GM19455 (cell line): ENCODE results near the gene C1orf105.
A peak's percentile ranks its signal among the peaks of the same experiment; 100 is the strongest.
"Not testable (repeated sequence)": the region's sequence is repeated elsewhere in the genome, so short reads cannot be mapped to it uniquely, and the experiment has no call there.

Experiments used
- ATAC-seq: cut with Tn5 transposase; IDR thresholded peaks from one replicate; pipeline ENCODE4 v1.9.1; 2021; ENCODE audit not compliant: unreplicated experiment

Gene C1orf105

GRCh38 chr1:172423336-172423735 lies 2.9 kb downstream of the C1orf105 start:
- ATAC-seq: no peak

- no peak for ATAC-seq
Measured at GRCh38 chr1:172425339-172425738, 4.9 kb downstream of the C1orf105 start.

GRCh38 chr1:172427191-172427590 lies 6.7 kb downstream of the C1orf105 start:
- no peak for ATAC-seq

DNA sequence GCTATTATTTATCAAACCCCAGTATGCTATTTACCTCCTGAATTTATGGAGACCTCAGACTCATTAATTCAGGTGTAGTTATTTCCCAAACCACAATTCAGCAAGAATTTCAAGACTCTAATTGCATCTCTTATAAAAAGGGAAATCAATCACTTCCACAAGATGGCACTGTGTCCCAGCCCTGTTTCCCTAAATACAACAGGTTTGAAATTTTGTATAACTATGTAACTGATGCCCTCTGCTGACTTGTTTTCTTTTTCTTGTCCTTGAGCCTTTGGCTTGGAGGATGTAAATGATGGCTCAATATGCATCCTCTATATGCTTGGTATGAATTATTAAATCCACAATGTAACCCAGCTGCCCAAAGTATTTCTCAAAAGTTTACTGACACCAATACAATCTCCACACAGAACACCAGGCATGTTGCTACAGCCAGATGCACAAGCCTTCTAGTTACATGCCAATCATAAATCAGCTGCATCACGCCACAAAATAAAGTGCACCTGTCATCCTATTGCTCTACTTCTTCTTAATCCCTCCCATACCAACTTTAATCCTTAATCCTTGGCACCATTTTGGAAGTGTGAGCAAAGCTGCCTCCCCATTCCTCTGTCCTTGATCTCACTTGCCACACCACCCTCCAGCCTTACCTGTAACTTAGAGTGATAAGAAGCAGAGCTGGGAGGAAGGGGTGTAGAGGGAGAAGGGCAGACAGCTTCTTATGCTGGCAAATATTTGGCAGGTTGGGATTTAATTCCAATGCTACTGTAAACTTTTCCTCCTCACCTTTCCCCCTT lies 9.0 kb downstream of the C1orf105 start:
- ATAC-seq: no peak

DNA sequence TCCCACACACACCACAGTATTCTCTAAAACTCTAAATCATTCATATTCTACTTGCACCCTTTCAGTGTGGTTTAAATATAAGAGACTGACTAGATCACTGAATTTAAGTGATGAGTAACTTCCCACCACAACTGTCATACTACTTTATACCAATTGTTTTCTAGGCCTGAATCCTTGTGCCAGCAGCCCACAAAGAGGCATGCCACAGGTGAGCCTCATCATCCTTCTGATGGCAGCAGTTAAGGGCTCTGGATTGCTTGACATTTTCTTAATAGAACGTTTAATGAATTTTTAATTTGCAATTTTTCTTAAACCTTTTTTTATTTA lies 9.6 kb downstream of the C1orf105 start:
- ATAC-seq: no peak

GRCh38 chr1:172431204-172431603 lies 10.7 kb downstream of the C1orf105 start:
- no peak for ATAC-seq

GRCh38 chr1:172431721-172432192 lies 11.3 kb downstream of the C1orf105 start:
- no peak for ATAC-seq

DNA sequence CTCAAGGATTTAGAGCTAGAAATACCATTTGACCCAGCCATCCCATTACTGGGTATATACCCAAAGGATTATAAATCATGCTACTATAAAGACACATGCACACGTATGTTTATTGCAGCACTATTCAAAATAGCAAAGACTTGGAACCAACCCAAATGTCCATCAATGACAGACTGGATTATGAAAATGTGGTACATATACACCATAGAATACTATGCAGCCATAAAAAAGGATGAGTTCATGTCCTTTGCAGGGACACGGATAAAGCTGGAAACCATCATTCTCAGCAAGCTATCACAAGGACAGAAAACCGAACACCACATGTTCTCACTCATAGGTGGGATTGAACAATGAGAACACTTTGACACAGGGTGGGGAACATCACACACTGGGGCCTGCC lies 16.7 kb downstream of the C1orf105 start:
- ATAC-seq: not testable (repeated sequence)

- no peak for ATAC-seq
Measured at GRCh38 chr1:172442404-172442803, 21.9 kb downstream of the C1orf105 start.

- no peak for ATAC-seq
Measured at GRCh38 chr1:172442843-172443565, 22.5 kb downstream of the C1orf105 start.

DNA sequence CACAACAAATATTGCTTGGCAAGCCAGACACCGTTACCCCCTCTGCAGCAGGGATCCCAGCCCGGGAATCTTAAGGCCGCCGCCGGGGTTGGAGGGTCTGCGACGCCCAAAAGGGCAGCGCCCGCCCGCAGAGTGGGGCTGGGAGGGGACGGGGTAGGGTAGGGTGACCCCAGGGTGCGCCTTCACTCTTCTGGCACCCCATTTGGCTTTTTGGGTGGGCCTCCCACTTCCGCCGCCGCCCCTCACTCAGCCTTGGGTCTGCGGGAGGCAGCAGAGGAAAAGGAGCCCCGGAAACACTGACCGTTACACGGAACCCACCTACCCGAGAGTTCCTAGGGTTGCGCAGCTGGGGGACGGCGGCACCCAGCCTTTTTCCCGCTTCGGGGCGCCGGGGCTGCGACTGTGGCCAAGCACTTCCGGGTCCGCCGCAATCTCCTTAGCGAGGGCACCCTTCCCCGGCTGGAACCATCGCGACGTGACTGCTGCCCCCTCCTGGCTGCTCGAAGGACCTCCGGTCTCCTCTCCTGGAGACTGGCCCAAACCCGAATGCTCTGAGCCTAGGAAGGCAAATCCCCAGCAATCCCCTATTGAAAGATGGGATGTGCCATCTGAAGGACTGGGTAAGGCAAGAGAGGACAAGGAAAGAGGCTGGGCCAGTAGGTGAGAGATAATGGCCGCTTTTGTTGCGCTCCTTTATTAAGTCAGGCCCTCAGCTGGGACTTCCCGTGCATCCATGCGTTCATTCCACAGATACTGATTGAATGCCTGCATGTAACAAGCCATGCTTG lies 23.4 kb downstream of the C1orf105 start, which contains the start of gene PIGC:
TSS of gene PIGC (minus strand) at position 404 of the 788 bp plus-strand sequence. CDS start 1,447 bp downstream, outside the sequence.
- ATAC-seq: peak; percentile 99

DNA sequence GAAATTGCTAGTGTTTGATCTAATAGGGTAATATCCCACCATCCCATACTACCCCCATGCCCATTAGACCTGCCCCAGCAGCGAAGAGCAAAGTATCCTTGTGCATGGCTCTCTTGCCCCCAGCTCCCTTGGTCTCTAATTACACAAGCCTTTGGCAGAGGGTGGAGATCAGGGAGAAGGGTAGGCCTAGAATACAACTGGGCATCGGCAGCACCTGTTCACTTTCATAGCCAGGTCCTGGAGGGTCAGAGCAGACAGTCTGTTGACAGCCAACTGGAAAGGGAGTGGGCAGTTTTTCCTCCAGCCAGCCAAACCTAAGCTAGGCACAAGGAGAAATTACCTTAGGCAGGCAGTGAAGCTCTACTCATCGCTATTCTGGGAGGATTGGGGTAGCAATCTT lies 26.1 kb downstream of the C1orf105 start:
- ATAC-seq: no peak

- ATAC-seq: no peak
Measured at GRCh38 chr1:172447641-172448040, 27.2 kb downstream of the C1orf105 start.

DNA sequence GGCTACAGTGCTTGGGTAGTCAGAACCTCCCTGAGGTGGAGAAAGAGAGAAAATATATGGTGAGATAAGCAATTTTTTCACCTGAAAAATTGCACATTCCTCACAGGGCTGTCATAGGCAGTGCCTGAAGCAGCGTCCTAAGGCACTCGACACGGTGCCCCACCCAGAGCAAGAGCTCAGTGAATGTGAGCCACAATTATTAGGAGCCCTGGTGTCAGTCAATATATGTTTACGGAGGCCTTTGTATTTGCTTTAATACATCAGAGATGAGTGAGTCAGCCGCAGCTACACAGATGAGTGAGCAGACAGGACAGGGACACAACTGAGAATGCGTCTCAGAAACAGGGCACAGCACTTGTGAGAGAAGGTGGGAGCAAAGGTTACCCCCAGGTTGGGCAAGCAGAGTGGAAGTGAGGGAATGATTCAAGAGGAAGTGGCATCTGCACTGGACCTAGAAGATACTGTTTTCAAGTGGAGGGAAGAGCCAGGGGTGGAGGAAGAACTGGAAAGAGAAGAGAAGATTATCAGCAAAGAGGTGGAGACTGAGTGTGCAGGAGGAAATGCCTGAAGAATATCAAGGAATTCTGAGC lies 28.6 kb downstream of the C1orf105 start:
- no peak for ATAC-seq

DNA sequence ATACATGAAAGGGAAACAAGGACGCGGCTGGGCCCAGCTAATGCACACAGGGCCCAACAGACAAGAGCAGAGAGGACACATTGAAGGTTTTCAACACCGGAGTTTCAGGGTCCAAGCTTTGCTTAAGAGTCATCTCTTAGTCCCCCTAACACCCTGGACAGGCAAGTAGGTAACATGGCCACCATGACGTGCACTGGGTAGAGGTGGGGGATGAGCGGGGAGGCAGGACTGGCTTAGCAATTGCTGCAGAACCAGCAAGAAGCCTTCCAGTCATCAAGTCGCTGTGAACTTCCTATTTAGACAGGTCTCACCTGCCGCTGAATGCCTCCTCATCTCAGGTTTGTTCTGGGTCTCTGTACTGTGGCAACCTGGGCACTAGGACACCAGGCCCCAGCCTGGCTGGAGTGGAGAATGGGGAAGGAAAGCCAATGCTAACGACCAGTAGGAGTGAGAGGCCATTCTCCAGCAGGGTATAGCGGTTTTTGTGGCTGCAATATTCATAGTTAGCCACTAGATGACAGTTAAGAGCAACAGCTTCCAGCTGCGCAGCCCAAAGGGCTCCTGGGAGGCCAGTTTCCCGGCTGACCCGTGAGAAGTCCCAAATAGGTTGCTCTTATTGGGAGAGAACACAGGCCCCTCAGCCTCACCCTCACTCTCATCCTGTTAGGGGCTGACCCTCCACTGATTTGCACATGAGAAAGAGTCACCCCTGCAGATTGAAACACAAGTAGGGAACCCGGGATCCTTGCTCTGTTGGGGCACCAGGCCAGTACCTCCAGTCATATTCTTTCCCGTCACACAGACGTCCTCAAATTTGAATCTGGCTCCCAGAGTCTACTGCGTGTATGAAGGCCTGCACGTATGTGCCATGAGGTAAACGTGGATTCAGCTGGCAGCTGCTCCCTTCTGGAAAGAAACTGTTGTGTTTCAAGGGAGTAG lies 29.4 kb downstream of the C1orf105 start:
- peak; percentile 88 for ATAC-seq

GRCh38 chr1:172450524-172450885 lies 30.0 kb downstream of the C1orf105 start:
- ATAC-seq: no peak

DNA sequence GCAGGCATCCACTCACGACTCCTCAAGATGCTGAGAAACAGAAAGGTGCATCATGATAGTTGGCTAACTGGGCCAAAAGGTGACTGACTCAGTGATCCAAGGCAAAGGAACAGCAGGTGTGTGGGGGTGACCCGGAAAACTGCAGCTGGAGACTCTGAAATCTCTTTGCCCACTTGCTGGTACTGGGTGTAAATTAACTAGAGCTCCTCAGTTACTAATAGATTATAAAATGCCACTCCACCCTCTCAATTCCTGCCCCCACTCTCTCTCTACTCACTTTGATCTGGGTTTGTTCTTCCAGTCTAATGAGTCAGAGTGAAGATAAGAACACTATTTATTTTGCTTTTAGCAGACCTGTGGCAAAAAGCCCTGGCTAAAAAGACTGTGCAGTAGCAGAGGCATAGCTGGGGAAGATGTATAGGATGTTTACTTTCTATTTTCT lies 30.5 kb downstream of the C1orf105 start:
- no peak for ATAC-seq

DNA sequence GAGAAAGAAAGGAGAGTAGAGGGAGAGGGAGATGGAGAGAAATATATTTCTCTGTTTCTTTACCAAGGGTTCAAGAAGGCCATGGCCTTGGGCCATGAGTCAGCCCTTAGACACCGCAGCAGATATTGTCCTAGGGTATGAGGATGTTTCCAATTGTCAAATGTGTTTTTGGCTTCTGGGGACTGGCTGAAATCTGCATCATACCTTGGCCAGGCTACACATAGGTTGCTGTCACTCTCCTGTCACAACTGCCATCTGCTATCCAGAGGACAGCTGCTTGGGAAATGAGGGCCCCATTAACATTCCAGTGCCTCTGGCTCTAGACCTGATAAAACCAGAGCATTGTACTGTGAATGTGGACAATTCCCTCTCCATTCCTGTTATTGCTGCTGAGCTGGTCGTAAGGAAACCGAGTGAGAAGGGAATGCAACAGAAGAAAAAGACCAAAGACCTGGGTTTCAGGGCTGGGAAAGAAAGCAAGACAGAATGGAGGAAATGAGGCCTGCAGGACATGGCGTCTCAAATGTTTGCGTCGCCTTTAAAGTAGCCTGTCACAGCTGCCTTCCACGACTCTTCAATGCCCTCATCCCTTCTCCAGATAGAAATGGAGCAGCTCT lies 32.2 kb downstream of the C1orf105 start:
- ATAC-seq: no peak

GRCh38 chr1:172453153-172453545 lies 32.7 kb downstream of the C1orf105 start:
- ATAC-seq: no peak

GRCh38 chr1:172453607-172454006 lies 33.1 kb downstream of the C1orf105 start:
- ATAC-seq: no peak
